K562 (cell line): Measurements from ENCODE around the gene ATRNL1. TPM values are rescaled to one million over a fixed set of nuclear protein-coding genes. Genes with fewer than 3 reads are reported as not detected.

Source experiments
- ATAC-seq: fragments of 200-7000 bp; cut with Tn5 transposase; 3 replicates; pipeline ENCODE4 v1.9.1; 2020; ENCODE audit warnings: moderate library complexity
- BruUV-seq: library from RNA; stranded (reverse); fragments of 400-500 nt; replicated peaks from 2 replicates; lab custom pipeline; 2021; lab: Mats Ljungman, UMichigan
- CTCF ChIA-PET: fragments of 300-600 bp; formaldehyde crosslinking; extraction: SDS; loops from one replicate; lab custom pipeline; 2021; ENCODE audit warnings: low intra/inter-chr PET ratio; lab: Yijun Ruan, JAX
- POLR2A ChIA-PET: fragments of 300-600, 350-650 bp; sonication (Branson Sonifier 250); formaldehyde crosslinking; extraction: SDS; loops from one replicate; lab custom pipeline; 2021; ENCODE audit warnings: antibody characterized with exemption, inconsistent platforms; lab: Yijun Ruan, JAX
- DNase-seq, 4 experiments: peaks; one replicate each; pipeline versions ENCODE4 v3.0.0 to v3.0.0-alpha.2; 2011 to 2018; ENCODE audit warnings: low spot score in 3 of 4, mixed read lengths in 3 of 4; ENCODE audit errors: extremely low read depth in 1 of 4
- FAIRE-seq: peaks from 2 replicates; lab custom pipeline; 2011; peaks lifted over from hg19 to GRCh38; lab: Jason Lieb, UNC
- H2AFZ ChIP-seq: 2 replicates; pipeline ENCODE4 v1.6.0; 2011; ENCODE audit warnings: low read depth, low read length, control low read depth, inconsistent platforms
- H3K27ac ChIP-seq: fragments of 200-600 bp; 3 replicates; pipeline ENCODE4 v1.8.0; 2011; ENCODE audit warnings: low read depth, mild to moderate bottlenecking, control low read depth, inconsistent platforms, low read length, moderate library complexity, mixed read lengths; ENCODE audit errors: extremely low read depth
- H3K27me3 ChIP-seq, 2 experiments: fragments of 300-600 bp in 1 of 2; 2 replicates in 1 of 2; 3 replicates in 1 of 2; pipeline versions ENCODE4 v1.6.0 to v1.8.0; 2011; ENCODE audit warnings: inconsistent platforms in 2 of 2, low read length in 2 of 2, mild to moderate bottlenecking in 1 of 2, mixed read lengths in 1 of 2, moderate library complexity in 1 of 2; ENCODE audit not compliant: control insufficient read depth in 2 of 2, insufficient read depth in 2 of 2
- H3K36me3 ChIP-seq: fragments of 300-600 bp; 3 replicates; pipeline ENCODE4 v1.8.0; 2011; ENCODE audit warnings: mild to moderate bottlenecking, low read length, inconsistent platforms; ENCODE audit not compliant: control insufficient read depth, insufficient read depth
- H3K4me1 ChIP-seq, 2 experiments: fragments of 200-600 bp in 1 of 2; replicated peaks in 1 of 2; 2 replicates in 1 of 2; 3 replicates in 1 of 2; pipeline versions ENCODE4 v1.5.1 to v1.8.0; 2011; ENCODE audit warnings: inconsistent platforms in 2 of 2, low read length in 2 of 2, mild to moderate bottlenecking in 1 of 2, mixed read lengths in 1 of 2, moderate library complexity in 1 of 2; ENCODE audit not compliant: control insufficient read depth in 2 of 2, insufficient read depth in 2 of 2
- H3K4me2 ChIP-seq: 2 replicates; pipeline ENCODE4 v1.6.1; 2011; ENCODE audit warnings: low read length, control low read depth, inconsistent platforms, mixed read lengths; ENCODE audit not compliant: insufficient read depth
- H3K4me3 ChIP-seq: fragments of 200-600 bp; sonication (generic), shearing (Covaris generic); 2 replicates; pipeline ENCODE4 v1.5.1; 2016; ENCODE audit warnings: control low read depth, inconsistent platforms
- H3K79me2 ChIP-seq: fragments of 200-600 bp; 3 replicates; pipeline ENCODE4 v1.8.0; 2011; ENCODE audit warnings: low read length, inconsistent platforms; ENCODE audit not compliant: control insufficient read depth, insufficient read depth
- H3K9ac ChIP-seq, 2 experiments: 2 replicates each; pipeline versions ENCODE4 v1.6.0 to v1.6.1; 2011; ENCODE audit warnings: low read depth in 2 of 2, low read length in 2 of 2, control low read depth in 1 of 2, inconsistent platforms in 1 of 2, mild to moderate bottlenecking in 1 of 2, mixed read lengths in 1 of 2; ENCODE audit not compliant: insufficient read depth in 1 of 2
- H3K9me1 ChIP-seq: one replicate; pipeline ENCODE4 v1.6.0; 2011; ENCODE audit warnings: inconsistent platforms, mild to moderate bottlenecking, low read length, moderate library complexity; ENCODE audit not compliant: control insufficient read depth, insufficient read depth
- H3K9me3 ChIP-seq: replicated peaks from 2 replicates; pipeline ENCODE4 v1.5.1; 2011; ENCODE audit warnings: low read depth, low read length, inconsistent platforms; ENCODE audit not compliant: control insufficient read depth, insufficient read depth
- H4K20me1 ChIP-seq: replicated peaks from 2 replicates; pipeline ENCODE4 v1.6.1; 2011; ENCODE audit warnings: low read length, inconsistent platforms, mixed read lengths; ENCODE audit not compliant: control insufficient read depth, insufficient read depth
- RFX7 ChIP-seq: fragments of 250-450 bp; sonication (Bioruptor Pico); IDR thresholded peaks from 2 replicates; pipeline ENCODE4 v1.5.1; 2021; ENCODE audit warnings: mild to moderate bottlenecking
- SMAD4 ChIP-seq: fragments of 250-450 bp; sonication (Bioruptor Pico); conservative IDR thresholded peaks from 2 replicates; pipeline ENCODE4 v1.8.0; 2021; ENCODE audit warnings: inconsistent platforms, mild to moderate bottlenecking, moderate library complexity
- ZNF444 ChIP-seq: fragments of 250-450 bp; sonication (Bioruptor Pico); IDR thresholded peaks from 2 replicates; pipeline ENCODE4 v1.4.0; 2020; ENCODE audit warnings: mild to moderate bottlenecking, moderate library complexity
- WGBS: fragments of 100-300 bp; shearing (Covaris generic); methylation state at CpG from one replicate; pipeline ENCODE4 v1.1.6; 2016; ENCODE audit warnings: low coverage, mixed read lengths; ENCODE audit not compliant: insufficient coverage; ENCODE audit errors: missing lambda C conversion rate; 5-methylcytosine and 5-hydroxymethylcytosine counted together
- in situ Hi-C: fragments of 300-500 bp; cut with MboI; formaldehyde crosslinking; loops from 4 replicates; pipeline ENCODE4 v1.15.0; 2018; ENCODE audit warnings: inconsistent platforms, mixed read lengths
- intact Hi-C: fragments of 100-400 bp; cut with micrococcal nuclease; formaldehyde crosslinking; loops from 2 replicates; pipeline ENCODE4 v1.14.2; 2022
- polyA plus RNA-seq, 8 experiments: library from polyadenylated mRNA; depleted of rRNA in 4 of 8; stranded (reverse) in 5 of 8; unstranded in 3 of 8; fragments of >200 nt; fragmentation: Nextera tagmentation in 2 of 8; fragmentation: Illumina TruSeq in 1 of 8; extraction: Ambion mirVana in 2 of 8; extraction: Trizol in 1 of 8; gene quantifications; 2 replicates each; pipeline versions ENCODE4 v1.2.1 to v1.2.3, GENCODE V29; 2011 to 2014; ENCODE audit warnings: inconsistent platforms in 1 of 8, missing spikeins in 1 of 8
- total RNA-seq, 7 experiments: library from RNA; depleted of rRNA in 6 of 7; stranded (reverse); fragments of >200 nt in 6 of 7; fragmentation: Illumina TruSeq in 2 of 7; extraction: Trizol in 2 of 7; gene quantifications; 2 replicates each; pipeline versions ENCODE4 v1.2.1 to v1.2.3, GENCODE V29; 2011 to 2021; ENCODE audit warnings: low replicate concordance in 1 of 7
- TF ChIP-seq, protein P1 (sequence below): fragments of 450-650 bp; formaldehyde crosslinking; IDR thresholded peaks from 2 replicates; pipeline ENCODE4 v1.4.0; 2020; ENCODE audit warnings: mild to moderate bottlenecking, moderate library complexity

Gene ATRNL1
- total and polyA plus RNA-seq, 9 of the 15 experiments (the other 6 are each of a cell fraction or from before 2014, with no cell fraction given) = 0.18 TPM; not detected in 8

DNA sequence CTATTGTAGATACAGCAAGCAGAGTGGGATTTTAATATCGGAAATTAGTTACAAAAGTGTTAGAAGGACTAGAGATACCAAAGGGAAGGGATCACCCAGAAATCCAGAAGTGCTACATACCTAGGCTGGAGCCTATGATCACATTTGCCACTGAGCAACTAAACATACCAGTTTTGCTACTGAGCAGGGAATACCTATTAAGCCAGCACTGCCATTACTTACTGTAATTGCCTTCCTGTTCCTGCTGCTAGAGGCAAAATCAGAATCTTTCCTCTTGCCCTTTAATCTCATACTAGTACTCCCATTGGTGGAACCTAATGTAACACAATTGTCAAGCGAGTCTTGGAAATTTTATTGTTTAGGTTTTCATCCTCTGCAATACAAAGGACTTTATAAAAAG is 121.7 kb downstream of the ATRNL1 start (continued):
- no peak for TF ChIP-seq SMAD4
- no peak for TF ChIP-seq ZNF444 (CRISPR knock-in tag)
- no peak for TF ChIP-seq RFX7 (CRISPR knock-in tag)

DNA sequence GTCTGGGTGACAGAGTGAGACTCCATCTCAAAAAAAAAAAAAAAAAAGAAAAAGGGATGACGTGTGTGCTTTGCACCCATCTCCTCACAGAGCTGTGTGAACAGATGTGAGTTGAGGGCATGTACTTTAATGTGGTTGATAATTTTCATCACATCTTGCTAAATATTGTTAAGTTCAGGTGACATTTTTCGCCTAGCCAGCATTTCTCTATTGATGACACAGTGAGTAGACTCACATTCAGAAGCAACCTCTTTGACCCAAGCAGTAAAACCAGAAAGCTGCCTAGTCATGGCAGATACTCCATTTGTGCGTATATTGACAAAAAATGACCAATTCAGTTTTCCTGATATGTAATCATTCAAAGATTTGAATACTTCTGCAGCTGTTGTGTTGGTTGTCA is 126.0 kb downstream of the ATRNL1 start:
- Histone ChIP-seq H3K27me3 (no peaks in the 10 kb centered on the region), H2AFZ (no peak overlapping the region), H3K9ac (no peak overlapping the region), H3K4me3 (no peak overlapping the region), H4K20me1 (no peaks in the 10 kb centered on the region), H3K4me1 (no peaks in the 10 kb centered on the region), H3K27ac (no peak overlapping the region), H3K36me3 (no peaks in the 10 kb centered on the region), H3K79me2 (no peaks in the 10 kb centered on the region), H3K9me1 (no peaks in the 10 kb centered on the region), H3K4me2 (no peak overlapping the region), H3K9me3 (no peaks in the 10 kb centered on the region)
- TF ChIP-seq, protein P1, sequence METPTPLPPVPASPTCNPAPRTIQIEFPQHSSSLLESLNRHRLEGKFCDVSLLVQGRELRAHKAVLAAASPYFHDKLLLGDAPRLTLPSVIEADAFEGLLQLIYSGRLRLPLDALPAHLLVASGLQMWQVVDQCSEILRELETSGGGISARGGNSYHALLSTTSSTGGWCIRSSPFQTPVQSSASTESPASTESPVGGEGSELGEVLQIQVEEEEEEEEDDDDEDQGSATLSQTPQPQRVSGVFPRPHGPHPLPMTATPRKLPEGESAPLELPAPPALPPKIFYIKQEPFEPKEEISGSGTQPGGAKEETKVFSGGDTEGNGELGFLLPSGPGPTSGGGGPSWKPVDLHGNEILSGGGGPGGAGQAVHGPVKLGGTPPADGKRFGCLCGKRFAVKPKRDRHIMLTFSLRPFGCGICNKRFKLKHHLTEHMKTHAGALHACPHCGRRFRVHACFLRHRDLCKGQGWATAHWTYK (CRISPR knock-in tag) = no peak
- in situ Hi-C loops = no loop called here
- WGBS = 0% methylated on average over 2 of the region's 3 CpGs
- ChIA-PET POLR2A (no interaction called here), CTCF (no interaction called here)
- ATAC-seq (no peak), FAIRE-seq (no peak), DNase-seq (no peak)
- intact Hi-C loops = no loop called here
- no TSS peak for BruUV-seq
